IPS-20b (cell line): Measurements from ENCODE around the gene OTOS.

Source experiments
- H3K27ac ChIP-seq: one replicate; pipeline ENCODE4 v1.5.1; 2013; ENCODE audit warnings: low read length
- H3K27me3 ChIP-seq: 2 replicates; pipeline ENCODE4 v1.6.1; 2013; ENCODE audit warnings: mild to moderate bottlenecking, low read length, inconsistent platforms; ENCODE audit not compliant: insufficient read depth
- H3K36me3 ChIP-seq: 2 replicates; pipeline ENCODE4 v1.6.1; 2013; ENCODE audit warnings: low read depth, mild to moderate bottlenecking, inconsistent platforms, low read length, moderate library complexity; ENCODE audit not compliant: insufficient read depth
- H3K4me1 ChIP-seq: 2 replicates; pipeline ENCODE4 v1.6.1; 2013; ENCODE audit warnings: mild to moderate bottlenecking, control low read depth, inconsistent platforms, low read length, moderate library complexity; ENCODE audit not compliant: insufficient read depth
- H3K4me3 ChIP-seq: 2 replicates; pipeline ENCODE4 v1.5.1; 2013; ENCODE audit warnings: mild to moderate bottlenecking, low read length, inconsistent platforms
- H3K9ac ChIP-seq: 2 replicates; pipeline ENCODE4 v1.6.1; 2013; ENCODE audit warnings: low read depth, mild to moderate bottlenecking, inconsistent platforms, low read length, moderate library complexity
- H3K9me3 ChIP-seq: 2 replicates; pipeline ENCODE4 v1.6.1; 2013; ENCODE audit warnings: mild to moderate bottlenecking, low read depth, low read length, inconsistent platforms; ENCODE audit not compliant: insufficient read depth

The OTOS gene

DNA sequence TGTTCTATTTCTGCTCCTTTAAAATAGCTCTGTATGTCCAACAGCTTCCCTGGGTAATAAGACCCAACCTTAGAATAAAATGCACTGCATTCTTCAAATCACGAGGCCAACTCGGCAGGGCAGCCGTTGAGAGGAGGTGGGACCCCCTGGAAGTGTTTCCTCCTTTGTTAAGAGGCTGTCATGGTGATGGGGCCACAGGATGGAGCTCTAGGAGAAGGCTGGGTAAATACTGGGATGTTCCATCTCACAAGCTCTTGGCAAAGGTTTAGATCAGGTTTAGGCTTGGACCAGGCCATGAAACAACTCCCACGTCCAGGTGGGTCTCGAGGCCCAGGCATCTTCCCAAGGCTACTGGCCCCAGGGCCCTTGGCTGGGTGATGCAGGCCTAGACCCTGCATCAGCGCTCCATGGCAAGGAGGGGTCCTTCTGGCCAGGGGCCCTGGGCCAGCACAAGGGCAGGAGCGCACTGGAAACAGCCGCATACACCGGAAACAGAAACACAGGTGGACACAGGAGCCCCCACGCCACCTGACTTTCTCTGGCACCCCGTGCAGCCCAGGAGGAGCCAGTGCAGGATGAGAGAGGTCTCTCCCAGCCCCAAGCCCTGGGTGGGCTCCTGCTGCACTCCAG, 38.8 kb upstream of the OTOS start:
- H3K4me3 ChIP-seq, result no peak overlapping the region
- H3K9me3 ChIP-seq, result no peaks in the 10 kb centered on the region
- H3K36me3 ChIP-seq, result no peaks in the 10 kb centered on the region
- peaks cover 4% of the 10 kb centered on the region; the same call in 1 of the 2 replicates for H3K27me3 ChIP-seq
- no peak overlapping the region for H3K9ac ChIP-seq
- no peak overlapping the region for H3K27ac ChIP-seq
- H3K4me1 ChIP-seq, result no peaks in the 10 kb centered on the region

- Histone ChIP-seq H3K27me3 (peaks cover 4% of the 10 kb centered on the region; the same call in 1 of the 2 replicates), H3K27ac (no peak overlapping the region), H3K4me3 (no peak overlapping the region), H3K9ac (no peak overlapping the region), H3K36me3 (no peaks in the 10 kb centered on the region), H3K9me3 (no peaks in the 10 kb centered on the region), H3K4me1 (no peaks in the 10 kb centered on the region)
Observed at GRCh38 chr2:240178564-240178963, 38.1 kb upstream of the OTOS start.

GRCh38 chr2:240174496-240174895, 34.0 kb upstream of the OTOS start:
- no peaks in the 10 kb centered on the region for H3K4me1 ChIP-seq
- no peak overlapping the region for H3K27ac ChIP-seq
- peaks cover 4% of the 10 kb centered on the region; the same call in 1 of the 2 replicates for H3K27me3 ChIP-seq
- no peaks in the 10 kb centered on the region for H3K36me3 ChIP-seq
- no peak overlapping the region for H3K9ac ChIP-seq
- H3K4me3 ChIP-seq, result no peak overlapping the region
- no peaks in the 10 kb centered on the region for H3K9me3 ChIP-seq

DNA sequence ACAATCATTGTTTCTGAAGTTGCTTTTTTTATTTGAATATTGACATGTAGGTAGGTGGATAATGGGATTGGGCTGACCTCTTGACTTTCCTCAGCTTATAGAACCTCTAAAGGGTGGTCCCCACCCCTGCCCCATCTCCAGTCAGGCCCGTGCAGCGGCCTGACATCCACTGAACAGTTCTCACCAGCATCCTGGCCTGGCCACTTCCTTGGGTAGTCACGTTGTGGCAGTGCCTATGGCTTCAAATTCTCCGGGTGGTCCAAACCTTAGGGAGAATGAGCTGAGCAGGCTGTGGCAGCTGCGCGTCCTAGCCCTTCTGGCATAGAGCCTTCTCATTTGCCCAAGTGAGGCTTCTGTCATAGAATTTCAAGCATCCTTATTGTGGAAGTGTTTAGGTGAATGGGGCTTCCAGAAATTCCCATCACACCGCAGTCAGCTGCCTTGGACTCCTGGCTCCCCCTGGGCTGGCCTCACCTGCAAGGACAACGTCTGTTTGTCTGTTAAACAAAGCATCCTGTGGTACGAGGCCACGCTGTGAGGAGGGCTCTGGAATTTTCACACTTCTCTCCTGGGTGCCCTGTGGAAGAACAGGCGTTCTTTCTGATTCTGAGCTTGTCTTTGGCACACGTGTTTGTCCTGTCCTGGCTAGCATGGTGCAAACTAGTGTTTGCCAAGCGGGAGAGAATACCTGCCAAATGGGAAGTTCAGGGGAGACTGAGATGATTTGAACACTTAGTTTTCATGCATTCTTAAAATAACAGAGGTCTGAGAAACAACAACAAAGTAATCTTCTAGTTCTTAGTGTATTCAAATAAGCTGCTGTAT, 31.8 kb upstream of the OTOS start:
- Histone ChIP-seq H3K27me3 (no peaks in the 10 kb centered on the region), H3K9me3 (no peaks in the 10 kb centered on the region), H3K4me3 (no peak overlapping the region), H3K4me1 (no peaks in the 10 kb centered on the region), H3K27ac (no peak overlapping the region), H3K9ac (no peak overlapping the region), H3K36me3 (no peaks in the 10 kb centered on the region)

GRCh38 chr2:240170883-240171282, 30.4 kb upstream of the OTOS start:
- Histone ChIP-seq H3K27me3 (no peaks in the 10 kb centered on the region), H3K4me3 (no peak overlapping the region), H3K9ac (no peak overlapping the region), H3K27ac (no peak overlapping the region), H3K36me3 (no peaks in the 10 kb centered on the region), H3K4me1 (no peaks in the 10 kb centered on the region), H3K9me3 (no peaks in the 10 kb centered on the region)

GRCh38 chr2:240170354-240170735, 29.9 kb upstream of the OTOS start:
- H3K36me3 ChIP-seq, result no peaks in the 10 kb centered on the region
- no peaks in the 10 kb centered on the region for H3K9me3 ChIP-seq
- no peaks in the 10 kb centered on the region for H3K4me1 ChIP-seq
- H3K4me3 ChIP-seq, result no peak overlapping the region
- no peak overlapping the region for H3K9ac ChIP-seq
- H3K27ac ChIP-seq, result no peak overlapping the region
- H3K27me3 ChIP-seq, result no peaks in the 10 kb centered on the region

DNA sequence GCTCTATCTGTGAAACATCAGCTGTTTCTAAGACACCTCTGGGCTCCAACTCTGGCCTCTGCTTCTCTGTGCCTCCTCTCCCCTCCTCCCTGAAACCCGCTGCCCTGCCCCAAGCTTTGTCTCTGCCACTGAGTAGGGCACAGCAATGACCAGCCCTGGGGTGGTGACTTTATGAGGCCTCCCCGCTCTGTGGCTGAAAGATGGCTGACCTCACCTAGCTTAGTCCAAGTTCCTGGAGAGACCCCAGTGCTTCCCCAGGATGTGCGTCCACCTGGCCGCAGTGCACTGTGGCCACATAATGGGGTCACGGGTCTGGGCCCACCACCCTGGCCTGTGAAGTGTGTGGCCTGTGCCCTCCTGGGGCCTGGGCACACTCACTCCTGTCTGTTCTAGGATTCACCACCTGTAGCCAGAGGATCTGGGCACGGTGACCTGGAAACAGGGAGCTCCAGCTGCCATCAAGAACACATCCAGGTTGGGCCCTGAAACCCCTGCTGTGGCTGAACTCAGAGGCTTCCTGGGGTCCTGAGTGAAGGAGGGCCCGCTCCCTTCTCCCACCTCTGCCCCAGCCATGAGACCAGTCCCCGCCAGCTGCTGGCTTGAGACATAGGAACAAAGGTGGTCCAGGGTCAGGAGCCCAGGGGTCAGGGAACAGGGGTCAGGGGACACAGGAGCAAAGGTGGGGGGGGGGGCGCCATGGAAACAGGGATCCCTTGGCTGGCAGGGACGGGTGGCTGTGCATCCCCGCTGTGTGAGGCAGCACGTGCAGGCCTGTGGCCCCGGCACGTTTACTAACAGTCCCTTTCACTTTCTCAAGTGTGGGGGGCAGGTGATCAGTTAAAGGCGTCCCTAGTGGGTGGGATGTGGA, 29.3 kb upstream of the OTOS start:
- no peaks in the 10 kb centered on the region for H3K4me1 ChIP-seq
- H3K27ac ChIP-seq, result no peak overlapping the region
- H3K27me3 ChIP-seq, result no peaks in the 10 kb centered on the region
- no peaks in the 10 kb centered on the region for H3K36me3 ChIP-seq
- H3K9me3 ChIP-seq, result no peaks in the 10 kb centered on the region
- H3K9ac ChIP-seq, result no peak overlapping the region
- no peak overlapping the region for H3K4me3 ChIP-seq

- no peaks in the 10 kb centered on the region for H3K27me3 ChIP-seq
Observed at GRCh38 chr2:240168546-240169361, 28.3 kb upstream of the OTOS start.

DNA sequence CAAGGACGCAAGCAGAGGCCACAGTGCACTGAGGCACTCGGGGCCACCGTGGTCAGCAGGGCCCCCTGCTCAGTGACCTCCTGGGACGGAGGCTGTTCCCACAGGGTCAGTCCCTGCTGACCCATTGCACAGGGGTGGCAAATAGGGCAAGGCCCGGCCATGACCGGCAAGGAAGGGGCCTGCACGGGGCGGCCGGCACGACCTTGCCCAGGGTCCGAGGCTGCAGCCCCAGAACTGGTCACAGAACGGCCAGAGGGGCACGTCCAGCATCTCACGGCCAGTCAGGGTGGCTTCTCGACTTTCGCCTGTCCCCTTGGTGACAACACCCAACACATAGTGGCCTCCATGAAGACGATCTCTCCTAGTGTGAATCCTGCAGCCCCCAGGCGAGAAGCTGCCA, 27.6 kb upstream of the OTOS start:
- Histone ChIP-seq H3K4me3 (no peak overlapping the region), H3K9me3 (no peaks in the 10 kb centered on the region), H3K9ac (no peak overlapping the region), H3K4me1 (no peaks in the 10 kb centered on the region), H3K27me3 (no peaks in the 10 kb centered on the region), H3K27ac (no peak overlapping the region), H3K36me3 (no peaks in the 10 kb centered on the region)

More at GRCh38 chr2:240168546-240169361, 28.3 kb upstream of the OTOS start:
- Histone ChIP-seq H3K27ac (no peak overlapping the region), H3K4me3 (no peak overlapping the region), H3K9ac (no peak overlapping the region), H3K4me1 (no peaks in the 10 kb centered on the region), H3K9me3 (no peaks in the 10 kb centered on the region), H3K36me3 (no peaks in the 10 kb centered on the region)

GRCh38 chr2:240167588-240167880, 27.1 kb upstream of the OTOS start:
- H3K9ac ChIP-seq, result no peak overlapping the region
- H3K27me3 ChIP-seq, result no peaks in the 10 kb centered on the region
- no peak overlapping the region for H3K4me3 ChIP-seq
- H3K9me3 ChIP-seq, result no peaks in the 10 kb centered on the region
- no peaks in the 10 kb centered on the region for H3K4me1 ChIP-seq
- no peaks in the 10 kb centered on the region for H3K36me3 ChIP-seq
- H3K27ac ChIP-seq, result no peak overlapping the region
